HEK293 (cell line): ENCODE measurements around the gene TOPBP1.
"Not testable (repeated sequence)": the region's sequence is repeated elsewhere in the genome, so short reads cannot be mapped to it uniquely, and the experiment has no call there.

ENCODE experiments used
- CTCF ChIA-PET: fragments of 350-600 bp; formaldehyde crosslinking; extraction: SDS; loops from one replicate; lab custom pipeline; 2021; ENCODE audit warnings: antibody characterized with exemption; lab: Yijun Ruan, JAX
- POLR2A ChIA-PET: fragments of 300-600 bp; formaldehyde crosslinking; extraction: SDS; loops from one replicate; lab custom pipeline; 2020; ENCODE audit warnings: antibody characterized with exemption, inconsistent platforms; lab: Yijun Ruan, JAX
- H3K27ac ChIP-seq: fragments of 200-500 bp; sonication (Bioruptor generic); 2 replicates; pipeline ENCODE4 v1.5.1; 2014; ENCODE audit warnings: low read depth, low read length, control low read depth, inconsistent platforms; ENCODE audit errors: extremely low read depth
- H3K36me3 ChIP-seq, 2 experiments: fragments of 200-500 bp in 1 of 2; sonication (Bioruptor generic) in 1 of 2; 1 replicate in 1 of 2; 2 replicates in 1 of 2; pipeline ENCODE4 v1.5.1; 2014 to 2017; ENCODE audit warnings: inconsistent platforms in 2 of 2, low read length in 2 of 2; ENCODE audit not compliant: control insufficient read depth in 2 of 2, insufficient read depth in 1 of 2
- H3K4me1 ChIP-seq: fragments of 200-500 bp; sonication (Bioruptor generic); 2 replicates; pipeline ENCODE4 v1.5.1; 2014; ENCODE audit warnings: mild to moderate bottlenecking, low read length, inconsistent platforms; ENCODE audit not compliant: control insufficient read depth, insufficient read depth
- H3K4me3 ChIP-seq: 2 replicates; pipeline ENCODE4 v1.5.1; 2011; ENCODE audit warnings: low read depth, mild to moderate bottlenecking, control low read depth, low read length, moderate library complexity
- H3K9me3 ChIP-seq: fragments of 200-500 bp; sonication (Bioruptor generic); 2 replicates; pipeline ENCODE4 v1.5.1; 2014; ENCODE audit warnings: low read depth, low read length, inconsistent platforms; ENCODE audit not compliant: control insufficient read depth, insufficient read depth
- BCL11A ChIP-seq: fragments of 450-650 bp; formaldehyde crosslinking; IDR thresholded peaks from 2 replicates; pipeline ENCODE4 v1.5.1; 2016; ENCODE audit warnings: low read depth, missing biosample characterization, missing genetic modification characterization
- FEZF1 ChIP-seq: fragments of 450-650 bp; formaldehyde crosslinking; IDR thresholded peaks from 2 replicates; pipeline ENCODE4 v1.5.1; 2016; ENCODE audit warnings: missing biosample characterization, missing genetic modification characterization
- KLF17 ChIP-seq: fragments of 450-650 bp; formaldehyde crosslinking; IDR thresholded peaks from 2 replicates; pipeline ENCODE4 v1.5.1; 2016; ENCODE audit warnings: missing biosample characterization, missing genetic modification characterization
- KLF9 ChIP-seq: fragments of 450-650 bp; formaldehyde crosslinking; IDR thresholded peaks from 2 replicates; pipeline ENCODE4 v1.5.1; 2016; ENCODE audit warnings: missing biosample characterization, missing genetic modification characterization, low read depth
- PATZ1 ChIP-seq: fragments of 450-650 bp; formaldehyde crosslinking; IDR thresholded peaks from 2 replicates; pipeline ENCODE4 v1.5.1; 2016; ENCODE audit warnings: missing biosample characterization, missing genetic modification characterization
- SCRT2 ChIP-seq: fragments of 450-650 bp; formaldehyde crosslinking; IDR thresholded peaks from 2 replicates; pipeline ENCODE4 v1.5.1; 2016; ENCODE audit warnings: missing biosample characterization, missing genetic modification characterization
- ZNF16 ChIP-seq: fragments of 450-650 bp; formaldehyde crosslinking; IDR thresholded peaks from 2 replicates; pipeline ENCODE4 v1.5.1; 2016; ENCODE audit warnings: low read depth, missing biosample characterization, missing genetic modification characterization
- ZNF2 ChIP-seq: fragments of 450-650 bp; formaldehyde crosslinking; IDR thresholded peaks from 2 replicates; pipeline ENCODE4 v1.5.1; 2016; ENCODE audit warnings: missing biosample characterization, missing genetic modification characterization
- ZNF211 ChIP-seq: fragments of 450-650 bp; formaldehyde crosslinking; IDR thresholded peaks from 2 replicates; pipeline ENCODE4 v1.5.1; 2016; ENCODE audit warnings: low read depth, missing biosample characterization, missing genetic modification characterization
- ZNF26 ChIP-seq: fragments of 450-650 bp; formaldehyde crosslinking; IDR thresholded peaks from 2 replicates; pipeline ENCODE4 v1.5.1; 2016; ENCODE audit warnings: missing biosample characterization, missing genetic modification characterization
- ZNF302 ChIP-seq: fragments of 450-650 bp; formaldehyde crosslinking; IDR thresholded peaks from 2 replicates; pipeline ENCODE4 v1.5.1; 2016; ENCODE audit warnings: missing biosample characterization, missing genetic modification characterization, low read depth
- ZNF350 ChIP-seq: fragments of 450-650 bp; formaldehyde crosslinking; IDR thresholded peaks from 2 replicates; pipeline ENCODE4 v1.5.0; 2017; ENCODE audit warnings: missing biosample characterization, mild to moderate bottlenecking, missing genetic modification characterization
- ZNF404 ChIP-seq: fragments of 450-650 bp; formaldehyde crosslinking; IDR thresholded peaks from 2 replicates; pipeline ENCODE4 v1.5.1; 2017; ENCODE audit warnings: missing biosample characterization, missing genetic modification characterization
- ZNF473 ChIP-seq: fragments of 450-650 bp; formaldehyde crosslinking; IDR thresholded peaks from 2 replicates; pipeline ENCODE4 v1.5.1; 2017; ENCODE audit warnings: missing biosample characterization, missing genetic modification characterization
- ZNF549 ChIP-seq: fragments of 450-650 bp; IDR thresholded peaks from 2 replicates; pipeline ENCODE4 v1.5.1; 2018; ENCODE audit warnings: missing biosample characterization, missing genetic modification characterization, mild to moderate bottlenecking, inconsistent platforms, moderate library complexity
- ZNF555 ChIP-seq: fragments of 450-650 bp; formaldehyde crosslinking; conservative IDR thresholded peaks from 2 replicates; pipeline ENCODE4 v1.5.1; 2017; ENCODE audit warnings: missing biosample characterization, mild to moderate bottlenecking, missing genetic modification characterization, inconsistent platforms
- ZNF560 ChIP-seq: fragments of 450-650 bp; formaldehyde crosslinking; IDR thresholded peaks from 2 replicates; pipeline ENCODE4 v1.5.1; 2017; ENCODE audit warnings: missing biosample characterization, missing genetic modification characterization, borderline replicate concordance
- ZNF830 ChIP-seq: fragments of 450-650 bp; IDR thresholded peaks from 2 replicates; pipeline ENCODE4 v1.5.0; 2018; ENCODE audit warnings: missing biosample characterization, missing genetic modification characterization, low read depth, mild to moderate bottlenecking, moderate library complexity

TOPBP1 gene

GRCh38 chr3:133669949-133670524 lies 8.3 kb upstream of the TOPBP1 start:
- H3K4me1 ChIP-seq = no peaks in the 10 kb centered on the region
- CTCF ChIA-PET = no interaction called here

GRCh38 chr3:133667118-133667517 lies 5.4 kb upstream of the TOPBP1 start:
- POLR2A ChIA-PET = no interaction called here
- Histone ChIP-seq H3K4me1 (no peaks in the 10 kb centered on the region), H3K9me3 (no peaks in the 10 kb centered on the region), H3K27ac (no peak overlapping the region), H3K4me3 (no peak overlapping the region), H3K36me3 (no peaks in the 10 kb centered on the region)
- TF ChIP-seq KLF9 (tag by site-specific recombination) = no peak
- no peak for TF ChIP-seq ZNF211
- TF ChIP-seq ZNF16 (tag by site-specific recombination) = no peak
- CTCF ChIA-PET = no interaction called here

More at GRCh38 chr3:133669949-133670524, 8.3 kb upstream of the TOPBP1 start:
- POLR2A ChIA-PET = no interaction called here
- TF ChIP-seq ZNF26 (no peak), ZNF473 (tag by site-specific recombination) (no peak), ZNF830 (tag by site-specific recombination) (no peak), ZNF555 (no peak), ZNF404 (tag by site-specific recombination) (no peak), SCRT2 (tag by site-specific recombination) (no peak), ZNF560 (no peak), ZNF302 (tag by site-specific recombination) (no peak), FEZF1 (tag by site-specific recombination) (no peak), BCL11A (no peak), ZNF549 (tag by site-specific recombination) (no peak), KLF17 (tag by site-specific recombination) (no peak), ZNF350 (no peak), ZNF2 (no peak), PATZ1 (tag by site-specific recombination) (no peak)
- Histone ChIP-seq H3K4me3 (no peak overlapping the region), H3K36me3 (no peaks in the 10 kb centered on the region), H3K27ac (no peak overlapping the region), H3K9me3 (no peaks in the 10 kb centered on the region)

- POLR2A ChIA-PET, H3K9me3 ChIP-seq, CTCF ChIA-PET, H3K4me1 ChIP-seq, H3K27ac ChIP-seq, H3K36me3 ChIP-seq, H3K4me3 ChIP-seq: not testable (repeated sequence)
Observed at GRCh38 chr3:133665188-133665587, 3.4 kb upstream of the TOPBP1 start.
